Measurements from ENCODE around the gene RNF44. TPM values are rescaled to one million over a fixed set of nuclear protein-coding genes. Genes with fewer than 3 reads are reported as not detected.

Gene RNF44
- total RNA-seq, 2 donors from 2014 or later, result 58.2 to 67.5 TPM

GRCh38 chr5:176545737-176546509 is 8.7 kb upstream of the RNF44 start:
- peaks cover 33% of the 10 kb centered on the region for H3K4me1 ChIP-seq
- intact Hi-C loops (cut with DNase I), result no loop called here
- no peaks in the 10 kb centered on the region for H3K36me3 ChIP-seq
- DNase-seq, result peak; percentile 91
- peak overlapping the region; percentile 99 for H3K27ac ChIP-seq
- H3K9ac ChIP-seq (ENCODE audit: low read depth in 2 of 2, low read length in 2 of 2), result peak overlapping the region; percentile 48 to 98
- H3K27me3 ChIP-seq, result no peaks in the 10 kb centered on the region
- no peaks in the 10 kb centered on the region for H3K9me3 ChIP-seq
- no peak overlapping the region for H3K4me3 ChIP-seq
- TF ChIP-seq CTCF (IDR thresholded peaks at IDR 0.05), result no peak

GRCh38 chr5:176545388-176545736 is 8.2 kb upstream of the RNF44 start:
- peak overlapping the region; percentile 13 for H3K4me3 ChIP-seq
- intact Hi-C loops (cut with DNase I), result no loop called here
- TF ChIP-seq CTCF (IDR thresholded peaks at IDR 0.05), result no peak
- H3K27me3 ChIP-seq, result no peaks in the 10 kb centered on the region
- H3K9me3 ChIP-seq, result no peaks in the 10 kb centered on the region
- peak overlapping the region; percentile 99 for H3K27ac ChIP-seq
- H3K4me1 ChIP-seq, result peaks cover 33% of the 10 kb centered on the region
- peak overlapping the region; percentile 48 to 98 for H3K9ac ChIP-seq (ENCODE audit: low read depth in 2 of 2, low read length in 2 of 2)
- H3K36me3 ChIP-seq, result no peaks in the 10 kb centered on the region
- DNase-seq, result no peak

- Histone ChIP-seq H3K9me3 (no peaks in the 10 kb centered on the region), H3K4me1 (peaks cover 27% of the 10 kb centered on the region), H3K27ac (peak overlapping the region; percentile 99), H3K27me3 (no peaks in the 10 kb centered on the region), H3K9ac (ENCODE audit: low read depth in 2 of 2, low read length in 2 of 2) (peak overlapping the region; percentile 94 to 98), H3K36me3 (no peaks in the 10 kb centered on the region), H3K4me3 (peak overlapping the region; percentile 61)
- no peak for TF ChIP-seq CTCF (IDR thresholded peaks at IDR 0.05)
- peak; percentile 84 for DNase-seq
- intact Hi-C loops (cut with DNase I), result no loop called here
Measured at GRCh38 chr5:176543428-176544182, 6.4 kb upstream of the RNF44 start.

GRCh38 chr5:176542596-176543427 is 5.6 kb upstream of the RNF44 start:
- Histone ChIP-seq H3K27me3 (no peaks in the 10 kb centered on the region), H3K9ac (ENCODE audit: low read depth in 2 of 2, low read length in 2 of 2) (peak overlapping the region; percentile 94 to 95), H3K27ac (peak overlapping the region; percentile 99), H3K4me1 (peaks cover 20% of the 10 kb centered on the region), H3K9me3 (no peaks in the 10 kb centered on the region), H3K36me3 (no peaks in the 10 kb centered on the region), H3K4me3 (peak overlapping the region; percentile 61)
- intact Hi-C loops (cut with DNase I), result no loop called here
- no peak for TF ChIP-seq CTCF (IDR thresholded peaks at IDR 0.05)
- no peak for DNase-seq

- DNase-seq, result peak; percentile 84
- peak overlapping the region; percentile 94 to 95 for H3K9ac ChIP-seq (ENCODE audit: low read depth in 2 of 2, low read length in 2 of 2)
- no peaks in the 10 kb centered on the region for H3K36me3 ChIP-seq
- intact Hi-C loops (cut with DNase I), result no loop called here
- H3K4me3 ChIP-seq, result peak overlapping the region; percentile 55
- TF ChIP-seq CTCF (IDR thresholded peaks at IDR 0.05), result no peak
- H3K27me3 ChIP-seq, result no peaks in the 10 kb centered on the region
- peaks cover 16% of the 10 kb centered on the region for H3K4me1 ChIP-seq
- H3K9me3 ChIP-seq, result no peaks in the 10 kb centered on the region
- H3K27ac ChIP-seq, result peak overlapping the region; percentile 79
Measured at GRCh38 chr5:176542135-176542595, 5.0 kb upstream of the RNF44 start.
